Endothelial cell of umbilical vein (primary cell): ENCODE measurements around the gene CDK17. TPM values are rescaled to one million over a fixed set of nuclear protein-coding genes. Genes with fewer than 3 reads are reported as not detected.

ENCODE experiments used
- BruUV-seq: library from RNA; stranded (reverse); fragments of 400-500 nt; replicated peaks from 2 replicates; lab custom pipeline; 2021; lab: Mats Ljungman, UMichigan
- CTCF ChIA-PET: fragments of 300-600, 350-600 bp; sonication (Branson Sonifier 250); formaldehyde crosslinking; loops from one replicate; lab custom pipeline; 2021; ENCODE audit warnings: antibody characterized with exemption, inconsistent platforms; lab: Charles Lee
- POLR2A ChIA-PET: fragments of 300-600, 350-600 bp; sonication (Branson Sonifier 250); formaldehyde crosslinking; loops from one replicate; lab custom pipeline; 2021; ENCODE audit warnings: antibody characterized with exemption, inconsistent platforms; lab: Charles Lee
- DNase-seq: peaks from one replicate; pipeline ENCODE4 v3.0.0-alpha.2; 2011; ENCODE audit warnings: low read depth, low spot score
- FAIRE-seq: peaks from 2 replicates; lab custom pipeline; 2011; peaks lifted over from hg19 to GRCh38; lab: Jason Lieb, UNC
- H2AFZ ChIP-seq: 2 replicates; pipeline ENCODE4 v1.6.0; 2012; ENCODE audit warnings: low read depth, low read length, control low read depth, inconsistent platforms
- H3K27ac ChIP-seq: 2 replicates; pipeline ENCODE4 v1.5.1; 2011; ENCODE audit warnings: low read depth, mild to moderate bottlenecking, control low read depth, low read length, moderate library complexity; ENCODE audit not compliant: insufficient read depth
- H3K27me3 ChIP-seq, 2 experiments: 2 replicates each; pipeline versions ENCODE4 v1.6.0 to v1.6.1; 2011; ENCODE audit warnings: low read length in 2 of 2, mixed read lengths in 1 of 2; ENCODE audit not compliant: control insufficient read depth in 2 of 2, insufficient read depth in 2 of 2
- H3K36me3 ChIP-seq, 2 experiments: 2 replicates in 1 of 2; 3 replicates in 1 of 2; pipeline ENCODE4 v1.5.1; 2011; ENCODE audit warnings: low read length in 2 of 2, mild to moderate bottlenecking in 1 of 2, moderate library complexity in 1 of 2; ENCODE audit not compliant: control insufficient read depth in 2 of 2, insufficient read depth in 2 of 2; ENCODE audit errors: extremely low read depth in 1 of 2
- H3K4me1 ChIP-seq: 3 replicates; pipeline ENCODE4 v1.5.1; 2011; ENCODE audit warnings: mild to moderate bottlenecking, low read length; ENCODE audit not compliant: control insufficient read depth, insufficient read depth; ENCODE audit errors: extremely low read depth
- H3K4me2 ChIP-seq: 2 replicates; pipeline ENCODE4 v1.6.1; 2011; ENCODE audit warnings: low read length, control low read depth, mixed read lengths; ENCODE audit not compliant: insufficient read depth
- H3K4me3 ChIP-seq, 3 experiments: fragments of 200-600 bp in 1 of 3; sonication (generic), shearing (Covaris generic) in 1 of 3; replicated peaks in 1 of 3; 2 replicates each; pipeline ENCODE4 v1.5.1; 2011 to 2016; ENCODE audit warnings: control low read depth in 3 of 3, low read length in 3 of 3, mild to moderate bottlenecking in 2 of 3, inconsistent platforms in 1 of 3, low read depth in 1 of 3, moderate library complexity in 1 of 3; ENCODE audit not compliant: insufficient read depth in 1 of 3
- H3K79me2 ChIP-seq: 2 replicates; pipeline ENCODE4 v1.6.0; 2012; ENCODE audit warnings: low read length, inconsistent platforms; ENCODE audit not compliant: control insufficient read depth, insufficient read depth
- H3K9ac ChIP-seq: replicated peaks from 2 replicates; pipeline ENCODE3; 2011; ENCODE audit warnings: low read length, control low read depth; ENCODE audit not compliant: insufficient read depth; ENCODE audit errors: extremely low read depth
- H3K9me1 ChIP-seq: replicated peaks from 3 replicates; pipeline ENCODE4 v1.6.0; 2011; ENCODE audit warnings: mild to moderate bottlenecking, low read length; ENCODE audit not compliant: control insufficient read depth, insufficient read depth; ENCODE audit errors: extremely low read depth
- H3K9me3 ChIP-seq: replicated peaks from 2 replicates; pipeline ENCODE4 v1.5.1; 2012; ENCODE audit warnings: low read length, inconsistent platforms; ENCODE audit not compliant: control insufficient read depth, insufficient read depth
- H4K20me1 ChIP-seq: replicated peaks from 2 replicates; pipeline ENCODE3; 2011; ENCODE audit warnings: mild to moderate bottlenecking, low read length; ENCODE audit not compliant: control insufficient read depth, insufficient read depth; ENCODE audit errors: extremely low read depth
- CTCF ChIP-seq, 2 donors: IDR thresholded peaks; 1 replicate in 1 of 2; 2 replicates in 1 of 2; pipeline ENCODE4 v1.5.1; 2011; ENCODE audit warnings: low read length in 2 of 2, mild to moderate bottlenecking in 2 of 2, moderate library complexity in 2 of 2, control low read depth in 1 of 2, inconsistent platforms in 1 of 2, low read depth in 1 of 2; ENCODE audit not compliant: insufficient read depth in 1 of 2; ENCODE audit errors: extremely low read depth in 1 of 2
- EZH2 ChIP-seq: IDR thresholded peaks from 2 replicates; pipeline ENCODE4 v1.6.1; 2012; ENCODE audit warnings: borderline replicate concordance, low read depth, mild to moderate bottlenecking, moderate library complexity, low read length, inconsistent platforms; ENCODE audit not compliant: severe bottlenecking
- FOS ChIP-seq: IDR thresholded peaks from 2 replicates; pipeline ENCODE4 v1.6.1; 2011; ENCODE audit warnings: mild to moderate bottlenecking, low read length, moderate library complexity, borderline replicate concordance; ENCODE audit not compliant: insufficient read depth
- GATA2 ChIP-seq: IDR thresholded peaks from 2 replicates; pipeline ENCODE4 v1.7.0; 2011; ENCODE audit warnings: low read depth, mild to moderate bottlenecking, moderate library complexity, mixed read lengths, low read length; ENCODE audit not compliant: insufficient read length, insufficient read depth
- JUN ChIP-seq: IDR thresholded peaks from 2 replicates; pipeline ENCODE4 v1.6.1; 2011; ENCODE audit warnings: borderline replicate concordance, low read depth; ENCODE audit not compliant: insufficient read length, insufficient read depth
- MYC ChIP-seq: IDR thresholded peaks from one replicate; pipeline ENCODE4 v1.6.1; 2011; ENCODE audit warnings: mild to moderate bottlenecking, low read depth, low read length
- POLR2A ChIP-seq: IDR thresholded peaks from 2 replicates; pipeline ENCODE4 v1.6.1; 2012; ENCODE audit warnings: low read depth, mild to moderate bottlenecking, control low read depth, low read length
- POLR2AphosphoS5 ChIP-seq: IDR thresholded peaks from 2 replicates; pipeline ENCODE4 v1.6.1; 2012; ENCODE audit warnings: low read depth, mild to moderate bottlenecking, control low read depth, low read length, moderate library complexity; ENCODE audit not compliant: insufficient read depth
- dilution Hi-C: fragments of 300-500 bp; cut with MboI; formaldehyde crosslinking; loops from one replicate; pipeline ENCODE4 v1.15.0; 2019; ENCODE audit warnings: low sequenced_read_pairs; ENCODE audit not compliant: extremely low pct_ligation_motif_present
- intact Hi-C: fragments of 100-400 bp; cut with micrococcal nuclease; formaldehyde crosslinking; loops from one replicate; pipeline ENCODE4 v1.10.0; 2022
- polyA plus RNA-seq, 4 experiments: library from polyadenylated mRNA; depleted of rRNA in 3 of 4; stranded (reverse) in 3 of 4; unstranded in 1 of 4; fragments of >200 nt; gene quantifications; 2 replicates each; pipeline versions ENCODE4 v1.2.1 to v1.2.3, GENCODE V29; 2011 to 2012; ENCODE audit warnings: missing spikeins in 1 of 4
- total RNA-seq: library from RNA; stranded (reverse); gene quantifications from 2 replicates; pipeline ENCODE4 v1.2.3, GENCODE V29; 2021
- TF ChIP-seq, protein P1 (sequence below): IDR thresholded peaks from 2 replicates; pipeline ENCODE4 v1.6.1; 2011; ENCODE audit not compliant: insufficient read depth, insufficient read length

CDK17 gene
- total and polyA plus RNA-seq, 2 donors (not counting 3 experiments of a cell fraction or from before 2014, with no cell fraction given), result 61.1 to 176 TPM

- H2AFZ ChIP-seq, result no peak overlapping the region
- H3K27ac ChIP-seq, result no peak overlapping the region
- H3K27me3 ChIP-seq, result no peaks in the 10 kb centered on the region
- peaks cover 14% of the 10 kb centered on the region for H4K20me1 ChIP-seq
- H3K4me2 ChIP-seq, result no peak overlapping the region
- intact Hi-C loops, result no loop called here
- no peak overlapping the region for H3K9ac ChIP-seq
- ChIA-PET CTCF (interaction anchor here (1.9 kb wide), 1 partner anchor 10 kb away, joined by 6 read pairs; no protein-coding TSS in a partner anchor), POLR2A (interaction anchor here (0.9 kb wide), 1 partner anchor 11 kb away, joined by 3 read pairs; no protein-coding TSS in a partner anchor)
- peaks cover 54% of the 10 kb centered on the region for H3K4me1 ChIP-seq
- H3K79me2 ChIP-seq, result peaks cover 99% of the 10 kb centered on the region
- no peak overlapping the region for H3K4me3 ChIP-seq
- FAIRE-seq (no peak), DNase-seq (no peak)
- dilution Hi-C loops, result no loop called here
- no TSS peak for BruUV-seq
- H3K36me3 ChIP-seq, result peaks cover 16 to 55% of the 10 kb centered on the region in 2 experiments
- H3K9me3 ChIP-seq, result no peaks in the 10 kb centered on the region
- TF ChIP-seq FOS, result no peak
- no peak for TF ChIP-seq JUN
- TF ChIP-seq, protein P1, sequence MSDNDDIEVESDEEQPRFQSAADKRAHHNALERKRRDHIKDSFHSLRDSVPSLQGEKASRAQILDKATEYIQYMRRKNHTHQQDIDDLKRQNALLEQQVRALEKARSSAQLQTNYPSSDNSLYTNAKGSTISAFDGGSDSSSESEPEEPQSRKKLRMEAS, result no peak
- TF ChIP-seq POLR2A, result no peak
- TF ChIP-seq POLR2AphosphoS5, result no peak
- TF ChIP-seq EZH2, result no peak
- no peak for TF ChIP-seq CTCF (IDR thresholded peaks at IDR 0.05; ENCODE audit: extremely low read depth in 1 of 2, insufficient read depth in 1 of 2, low read depth in 1 of 2, low read length in 2 of 2)
- TF ChIP-seq MYC, result no peak
- no peak for TF ChIP-seq GATA2
- H3K9me1 ChIP-seq, result no peaks in the 10 kb centered on the region
Observed at GRCh38 chr12:96244826-96245225, 155.4 kb downstream of the CDK17 start.
